ENCODE measurements around the gene CTNNA2. TPM values are rescaled to one million over a fixed set of nuclear protein-coding genes. Genes with fewer than 3 reads are reported as not detected.

The CTNNA2 gene
- total and polyA plus RNA-seq, 9 of the 15 experiments (the other 6 are each of a cell fraction or from before 2014, with no cell fraction given), result 0.03 to 0.40 (median 0.15) TPM

DNA sequence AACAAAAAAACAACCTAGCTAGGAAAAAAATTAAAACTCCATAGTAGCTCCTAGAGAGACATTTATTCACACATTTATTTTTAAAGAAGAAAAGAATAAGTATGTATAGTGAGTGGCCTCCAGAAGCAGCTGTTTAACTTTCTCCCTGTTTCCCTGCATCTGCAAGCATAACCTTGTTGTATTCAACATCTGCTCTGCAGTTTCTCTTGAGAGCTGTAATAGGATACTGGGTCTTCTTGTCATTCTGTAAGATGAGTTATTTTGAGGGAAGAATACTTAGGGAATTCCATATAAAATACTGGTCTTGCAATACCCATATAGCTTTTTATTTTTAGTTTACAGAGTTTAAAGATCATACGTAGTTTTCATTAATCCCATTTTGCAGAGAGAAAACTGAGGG is 545.1 kb downstream of the CTNNA2 start (continued):
- TF ChIP-seq, protein P1, sequence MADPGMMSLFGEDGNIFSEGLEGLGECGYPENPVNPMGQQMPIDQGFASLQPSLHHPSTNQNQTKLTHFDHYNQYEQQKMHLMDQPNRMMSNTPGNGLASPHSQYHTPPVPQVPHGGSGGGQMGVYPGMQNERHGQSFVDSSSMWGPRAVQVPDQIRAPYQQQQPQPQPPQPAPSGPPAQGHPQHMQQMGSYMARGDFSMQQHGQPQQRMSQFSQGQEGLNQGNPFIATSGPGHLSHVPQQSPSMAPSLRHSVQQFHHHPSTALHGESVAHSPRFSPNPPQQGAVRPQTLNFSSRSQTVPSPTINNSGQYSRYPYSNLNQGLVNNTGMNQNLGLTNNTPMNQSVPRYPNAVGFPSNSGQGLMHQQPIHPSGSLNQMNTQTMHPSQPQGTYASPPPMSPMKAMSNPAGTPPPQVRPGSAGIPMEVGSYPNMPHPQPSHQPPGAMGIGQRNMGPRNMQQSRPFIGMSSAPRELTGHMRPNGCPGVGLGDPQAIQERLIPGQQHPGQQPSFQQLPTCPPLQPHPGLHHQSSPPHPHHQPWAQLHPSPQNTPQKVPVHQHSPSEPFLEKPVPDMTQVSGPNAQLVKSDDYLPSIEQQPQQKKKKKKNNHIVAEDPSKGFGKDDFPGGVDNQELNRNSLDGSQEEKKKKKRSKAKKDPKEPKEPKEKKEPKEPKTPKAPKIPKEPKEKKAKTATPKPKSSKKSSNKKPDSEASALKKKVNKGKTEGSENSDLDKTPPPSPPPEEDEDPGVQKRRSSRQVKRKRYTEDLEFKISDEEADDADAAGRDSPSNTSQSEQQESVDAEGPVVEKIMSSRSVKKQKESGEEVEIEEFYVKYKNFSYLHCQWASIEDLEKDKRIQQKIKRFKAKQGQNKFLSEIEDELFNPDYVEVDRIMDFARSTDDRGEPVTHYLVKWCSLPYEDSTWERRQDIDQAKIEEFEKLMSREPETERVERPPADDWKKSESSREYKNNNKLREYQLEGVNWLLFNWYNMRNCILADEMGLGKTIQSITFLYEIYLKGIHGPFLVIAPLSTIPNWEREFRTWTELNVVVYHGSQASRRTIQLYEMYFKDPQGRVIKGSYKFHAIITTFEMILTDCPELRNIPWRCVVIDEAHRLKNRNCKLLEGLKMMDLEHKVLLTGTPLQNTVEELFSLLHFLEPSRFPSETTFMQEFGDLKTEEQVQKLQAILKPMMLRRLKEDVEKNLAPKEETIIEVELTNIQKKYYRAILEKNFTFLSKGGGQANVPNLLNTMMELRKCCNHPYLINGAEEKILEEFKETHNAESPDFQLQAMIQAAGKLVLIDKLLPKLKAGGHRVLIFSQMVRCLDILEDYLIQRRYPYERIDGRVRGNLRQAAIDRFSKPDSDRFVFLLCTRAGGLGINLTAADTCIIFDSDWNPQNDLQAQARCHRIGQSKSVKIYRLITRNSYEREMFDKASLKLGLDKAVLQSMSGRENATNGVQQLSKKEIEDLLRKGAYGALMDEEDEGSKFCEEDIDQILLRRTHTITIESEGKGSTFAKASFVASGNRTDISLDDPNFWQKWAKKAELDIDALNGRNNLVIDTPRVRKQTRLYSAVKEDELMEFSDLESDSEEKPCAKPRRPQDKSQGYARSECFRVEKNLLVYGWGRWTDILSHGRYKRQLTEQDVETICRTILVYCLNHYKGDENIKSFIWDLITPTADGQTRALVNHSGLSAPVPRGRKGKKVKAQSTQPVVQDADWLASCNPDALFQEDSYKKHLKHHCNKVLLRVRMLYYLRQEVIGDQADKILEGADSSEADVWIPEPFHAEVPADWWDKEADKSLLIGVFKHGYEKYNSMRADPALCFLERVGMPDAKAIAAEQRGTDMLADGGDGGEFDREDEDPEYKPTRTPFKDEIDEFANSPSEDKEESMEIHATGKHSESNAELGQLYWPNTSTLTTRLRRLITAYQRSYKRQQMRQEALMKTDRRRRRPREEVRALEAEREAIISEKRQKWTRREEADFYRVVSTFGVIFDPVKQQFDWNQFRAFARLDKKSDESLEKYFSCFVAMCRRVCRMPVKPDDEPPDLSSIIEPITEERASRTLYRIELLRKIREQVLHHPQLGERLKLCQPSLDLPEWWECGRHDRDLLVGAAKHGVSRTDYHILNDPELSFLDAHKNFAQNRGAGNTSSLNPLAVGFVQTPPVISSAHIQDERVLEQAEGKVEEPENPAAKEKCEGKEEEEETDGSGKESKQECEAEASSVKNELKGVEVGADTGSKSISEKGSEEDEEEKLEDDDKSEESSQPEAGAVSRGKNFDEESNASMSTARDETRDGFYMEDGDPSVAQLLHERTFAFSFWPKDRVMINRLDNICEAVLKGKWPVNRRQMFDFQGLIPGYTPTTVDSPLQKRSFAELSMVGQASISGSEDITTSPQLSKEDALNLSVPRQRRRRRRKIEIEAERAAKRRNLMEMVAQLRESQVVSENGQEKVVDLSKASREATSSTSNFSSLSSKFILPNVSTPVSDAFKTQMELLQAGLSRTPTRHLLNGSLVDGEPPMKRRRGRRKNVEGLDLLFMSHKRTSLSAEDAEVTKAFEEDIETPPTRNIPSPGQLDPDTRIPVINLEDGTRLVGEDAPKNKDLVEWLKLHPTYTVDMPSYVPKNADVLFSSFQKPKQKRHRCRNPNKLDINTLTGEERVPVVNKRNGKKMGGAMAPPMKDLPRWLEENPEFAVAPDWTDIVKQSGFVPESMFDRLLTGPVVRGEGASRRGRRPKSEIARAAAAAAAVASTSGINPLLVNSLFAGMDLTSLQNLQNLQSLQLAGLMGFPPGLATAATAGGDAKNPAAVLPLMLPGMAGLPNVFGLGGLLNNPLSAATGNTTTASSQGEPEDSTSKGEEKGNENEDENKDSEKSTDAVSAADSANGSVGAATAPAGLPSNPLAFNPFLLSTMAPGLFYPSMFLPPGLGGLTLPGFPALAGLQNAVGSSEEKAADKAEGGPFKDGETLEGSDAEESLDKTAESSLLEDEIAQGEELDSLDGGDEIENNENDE (IDR thresholded peaks at IDR 0.05; ENCODE audit: low read depth, low read length), result no peak
- TF ChIP-seq CSDE1 (IDR thresholded peaks at IDR 0.05) (no peak), ZC3H4 (CRISPR knock-in tag; IDR thresholded peaks at IDR 0.05; ENCODE audit: borderline replicate concordance) (no peak)

Data from K562 (cell line).